LoVo (cell line): Measurements from ENCODE around the gene MACROD1.
"Not testable (repeated sequence)": the region's sequence is repeated elsewhere in the genome, so short reads cannot be mapped to it uniquely, and the experiment has no call there.

Source experiments
- DNase-seq: peaks from one replicate; pipeline ENCODE4 v3.0.0-alpha.2; 2016; ENCODE audit warnings: low spot score

Gene MACROD1

DNA sequence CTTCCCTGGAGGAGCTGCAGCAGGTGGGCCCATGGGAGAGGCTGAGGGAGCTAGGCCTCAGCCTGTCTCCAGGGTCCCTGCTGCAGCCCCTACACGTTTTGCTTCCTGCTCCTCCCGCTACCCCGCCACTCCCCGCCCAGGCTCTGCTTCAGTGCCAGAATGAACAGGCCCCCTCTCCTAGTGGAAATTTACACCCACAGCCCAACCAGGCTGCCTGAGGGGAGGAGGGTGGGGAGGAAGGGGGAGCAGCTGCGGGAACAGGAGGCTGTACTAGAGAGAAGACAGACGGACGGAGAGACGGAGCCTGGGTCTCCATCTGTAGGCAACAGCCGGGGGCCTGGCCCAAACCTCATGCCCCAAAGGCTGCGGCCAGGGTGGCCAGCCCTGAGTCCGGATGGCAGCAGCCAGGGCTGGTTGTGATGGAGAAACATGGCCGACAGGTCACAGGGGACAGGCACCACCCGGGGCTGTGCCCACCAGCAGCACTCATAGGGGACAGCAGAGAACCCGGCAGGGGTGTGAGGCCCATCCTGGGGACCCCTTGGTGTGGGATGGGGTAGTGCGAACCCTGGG lies 109.6 kb downstream of the MACROD1 start:
- no peak for DNase-seq

DNA sequence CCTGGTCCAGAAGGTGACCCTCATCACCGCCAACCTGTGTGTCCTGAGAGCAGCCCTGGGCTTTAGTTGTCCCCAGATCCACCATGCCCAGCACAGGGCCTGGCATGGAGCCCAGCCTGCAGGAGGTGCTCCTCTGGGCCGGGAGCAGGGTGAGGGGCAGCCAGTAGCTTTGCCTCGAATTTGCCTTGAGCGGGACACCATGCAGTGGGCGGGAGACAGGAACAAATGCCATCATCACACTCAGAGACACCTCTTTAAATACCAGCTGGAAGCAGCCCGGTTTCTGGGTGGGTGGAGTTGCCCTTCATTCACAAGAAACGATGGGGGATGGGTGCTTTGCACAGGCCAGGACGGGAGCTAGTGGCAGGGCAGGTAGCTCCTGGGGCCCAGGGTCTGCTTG lies 110.8 kb downstream of the MACROD1 start:
- no peak for DNase-seq

DNA sequence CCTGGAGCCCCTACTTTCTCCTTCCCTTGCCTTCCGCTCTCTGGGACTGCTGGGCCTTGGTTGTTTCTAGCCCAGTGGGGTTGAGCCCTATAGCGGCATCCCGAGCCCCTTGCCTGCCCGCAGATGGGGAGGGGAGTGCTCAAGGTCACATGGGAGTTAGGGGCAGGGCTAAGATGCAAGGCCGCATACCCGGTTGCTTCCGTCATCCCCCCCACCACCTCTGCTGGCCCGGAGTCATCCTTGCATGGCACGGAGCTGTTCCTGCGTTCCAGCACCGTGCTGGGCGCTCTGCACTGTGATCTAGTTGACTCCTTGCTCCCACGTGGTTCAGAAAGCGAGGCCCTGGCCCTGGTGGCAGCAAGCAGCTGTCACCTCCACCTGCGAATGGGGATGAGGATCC lies 112.2 kb downstream of the MACROD1 start:
- no peak for DNase-seq

DNA sequence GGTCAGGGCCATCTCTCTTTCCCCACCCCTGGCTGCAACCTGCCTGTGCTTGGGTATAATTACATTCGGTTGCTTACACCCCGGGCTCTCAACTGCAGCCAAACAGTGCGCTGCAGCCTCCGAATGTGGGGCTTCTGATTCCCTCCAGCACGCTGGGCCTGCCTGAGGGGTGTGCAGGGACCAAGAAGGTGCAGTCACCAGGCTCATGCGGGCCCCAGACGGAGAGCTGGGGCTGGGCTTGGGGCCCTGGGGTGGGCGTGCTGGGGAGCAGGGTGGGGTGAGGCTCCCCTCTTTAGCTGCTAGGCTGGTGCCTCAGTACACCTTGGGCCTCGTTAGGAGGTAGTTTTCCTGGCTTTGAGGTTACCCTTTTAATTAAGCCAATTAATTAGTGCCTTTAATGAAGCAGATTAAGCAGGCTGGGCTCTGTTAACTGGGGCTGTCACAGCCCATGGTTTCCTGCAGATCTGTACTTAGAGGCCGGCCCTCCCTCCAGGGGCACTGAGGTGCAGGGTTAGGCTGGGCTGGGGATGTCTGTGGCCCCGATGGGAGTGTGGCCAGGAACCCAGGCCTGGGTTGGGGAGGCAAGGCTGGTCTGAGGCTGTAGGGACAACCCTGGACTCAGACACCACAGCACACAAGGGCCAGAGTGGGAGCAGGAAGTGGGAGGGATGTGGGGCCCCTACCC lies 112.8 kb downstream of the MACROD1 start:
- no peak for DNase-seq

DNA sequence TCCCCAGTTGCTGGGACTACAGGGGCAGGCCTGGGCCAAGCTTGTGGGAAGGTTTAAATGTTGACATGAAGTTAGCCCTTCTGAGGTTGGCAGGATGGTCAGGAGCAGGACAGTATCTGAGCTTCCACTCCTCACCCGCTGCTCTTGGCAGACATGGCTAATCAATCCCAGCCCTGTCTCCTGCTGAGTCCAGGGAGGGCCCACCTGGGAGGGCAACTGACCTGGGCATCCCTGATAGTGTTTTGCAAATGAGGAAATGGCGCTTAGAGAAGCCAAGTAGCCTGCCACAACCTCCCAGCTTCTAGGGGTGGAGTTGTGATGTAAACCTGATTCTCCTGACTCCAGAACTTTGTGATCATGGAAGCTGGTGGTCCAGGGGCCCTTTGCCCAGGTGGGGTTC lies 113.5 kb downstream of the MACROD1 start:
- no peak for DNase-seq

DNA sequence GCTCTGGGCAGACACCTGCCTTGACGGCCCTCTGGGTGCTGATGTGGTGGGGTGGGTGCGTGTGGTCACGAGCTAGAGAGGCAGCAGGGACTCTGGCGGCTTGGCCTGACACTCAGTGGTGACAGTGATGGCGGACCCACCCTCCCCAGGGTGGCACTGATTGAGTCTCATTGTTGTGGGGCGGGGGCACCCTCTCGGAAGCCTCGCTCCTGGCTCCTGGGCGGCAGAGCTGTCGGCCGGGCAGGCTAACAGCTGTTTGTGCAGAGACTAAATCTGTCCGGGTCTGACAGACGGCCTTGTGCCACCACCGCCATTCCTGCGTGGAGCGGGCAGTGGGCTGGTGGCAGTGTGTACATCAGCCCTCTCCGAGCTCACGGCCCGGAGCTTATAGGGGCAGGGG lies 114.6 kb downstream of the MACROD1 start:
- no peak for DNase-seq

DNA sequence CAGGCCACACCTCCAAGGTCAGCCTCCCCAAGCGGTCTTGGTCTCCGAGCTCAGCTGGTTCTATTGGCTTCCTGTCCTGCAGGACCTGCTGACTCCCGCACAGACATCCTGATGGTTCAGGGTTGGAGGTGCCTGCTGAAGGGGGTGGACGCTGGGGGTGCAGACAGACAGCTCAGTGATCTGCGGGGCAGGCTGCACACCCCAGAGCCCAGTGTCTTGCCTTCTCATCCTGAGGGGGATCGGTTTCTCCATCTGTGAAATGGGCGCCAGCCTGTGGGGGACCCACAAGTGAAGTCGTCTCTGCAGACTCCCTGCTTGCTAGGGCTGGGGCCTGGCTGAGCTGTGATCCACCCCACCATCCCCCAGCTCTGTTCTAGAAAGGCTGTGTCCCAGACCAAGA lies 116.4 kb downstream of the MACROD1 start:
- DNase-seq = no peak

DNA sequence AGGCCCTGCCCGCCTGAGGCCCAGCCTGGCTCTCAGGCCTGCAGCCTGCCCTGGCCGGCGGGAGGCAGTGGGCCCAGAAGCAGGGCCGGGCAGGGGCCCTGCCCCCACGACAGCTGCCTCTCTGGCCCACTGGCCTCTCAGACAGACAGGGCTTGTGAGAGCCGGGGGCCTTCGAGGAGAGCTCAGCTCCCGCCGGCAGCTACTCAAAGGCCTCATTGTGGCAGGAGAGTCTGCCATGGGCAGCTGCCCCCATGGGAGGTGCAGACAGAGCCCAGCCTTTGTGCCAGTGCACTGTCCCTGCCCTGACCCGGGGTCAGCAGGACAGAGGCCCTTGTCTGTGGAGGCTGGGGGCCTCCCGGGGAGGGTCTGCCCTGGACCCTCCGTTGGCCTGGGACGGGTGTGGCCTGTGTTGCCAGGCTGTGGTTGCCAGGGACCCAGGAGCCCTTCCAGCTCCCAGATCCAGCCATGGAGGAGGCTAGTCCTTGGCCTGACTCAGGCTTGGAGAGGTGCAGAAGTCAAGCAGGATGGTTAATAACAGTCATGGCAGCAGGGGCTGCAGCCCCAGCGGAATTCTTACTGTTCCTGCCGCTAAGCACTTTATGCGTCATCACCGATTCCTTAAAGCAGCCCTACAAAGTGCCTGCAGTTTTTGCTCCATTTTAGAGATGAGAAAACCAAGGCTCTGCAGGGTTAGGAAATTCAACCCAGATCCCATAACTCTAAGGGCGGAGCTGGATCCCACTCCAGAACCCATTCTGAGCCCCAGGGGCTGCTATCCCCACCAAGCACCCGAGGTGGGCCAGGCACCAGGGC lies 117.7 kb downstream of the MACROD1 start:
- no peak for DNase-seq

DNA sequence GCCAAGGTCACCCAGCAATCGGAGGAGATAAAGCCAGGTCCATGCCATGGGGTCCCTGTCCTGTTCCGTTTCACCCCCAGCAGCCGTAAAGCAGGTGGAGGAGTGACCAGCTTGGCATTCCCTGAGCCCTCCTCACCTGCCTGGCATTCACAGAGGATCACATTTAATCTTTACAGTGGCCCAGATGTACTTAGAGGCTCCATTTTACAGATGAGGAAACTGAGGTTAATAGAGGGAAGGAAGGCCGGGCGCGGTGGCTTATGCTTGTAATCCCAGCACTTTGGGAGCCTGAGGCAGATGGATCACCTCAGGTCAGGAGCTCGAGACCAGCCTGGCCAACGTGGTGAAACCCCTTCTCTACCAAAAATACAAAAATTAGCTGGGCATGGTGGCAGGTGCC lies 118.5 kb downstream of the MACROD1 start:
- DNase-seq = not testable (repeated sequence)

DNA sequence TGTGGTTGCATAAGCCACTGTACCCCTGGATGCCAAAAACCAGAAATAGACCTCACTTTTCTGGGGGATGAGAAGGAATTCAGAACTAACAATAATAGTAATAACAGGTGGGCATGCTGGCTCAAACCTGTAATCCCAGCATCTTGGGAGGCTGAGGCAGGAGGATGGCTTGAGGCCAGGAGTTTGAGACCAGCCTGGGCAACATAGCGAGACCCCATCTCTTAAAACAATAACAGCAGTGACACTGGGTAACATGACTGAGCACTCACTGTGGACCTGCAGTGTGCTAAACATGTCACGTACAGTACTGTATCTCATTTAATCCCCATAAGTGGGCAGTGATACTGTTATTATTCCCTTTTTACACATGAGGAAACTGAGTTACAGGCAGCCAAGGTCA lies 120.2 kb downstream of the MACROD1 start:
- no peak for DNase-seq

DNA sequence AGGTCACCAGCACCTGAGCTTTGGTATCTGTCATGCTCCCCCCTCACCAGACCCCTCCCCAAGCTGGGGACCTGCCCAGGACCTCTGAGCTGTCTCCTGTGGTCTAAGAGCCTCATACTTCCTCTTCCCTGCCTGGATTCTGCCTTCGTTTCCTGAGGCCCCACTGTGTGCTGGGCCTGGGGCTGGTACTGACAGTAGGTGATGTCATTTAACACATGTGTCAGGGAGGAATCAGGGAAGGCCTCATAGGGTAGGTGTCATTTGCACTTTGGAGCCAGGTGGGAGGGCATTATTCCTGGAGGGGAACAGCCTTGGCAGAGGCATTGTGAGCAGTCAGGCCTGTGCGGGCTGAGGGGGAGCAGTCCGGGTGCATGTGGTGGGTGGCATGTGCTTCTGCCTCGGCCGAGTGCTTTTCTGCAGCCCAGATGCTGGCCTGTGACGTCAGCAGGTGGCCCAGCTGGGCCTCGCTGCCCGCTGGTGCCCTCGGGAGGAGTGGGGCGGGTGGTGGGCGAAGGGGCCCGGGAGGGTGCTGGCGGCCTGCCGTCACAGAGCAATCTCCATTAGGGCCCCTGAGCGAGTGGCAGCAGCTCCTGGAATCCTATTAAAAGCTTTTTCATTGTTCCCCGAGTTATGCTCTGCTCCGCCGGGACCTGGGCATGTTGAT lies 121.1 kb downstream of the MACROD1 start:
- no peak for DNase-seq

DNA sequence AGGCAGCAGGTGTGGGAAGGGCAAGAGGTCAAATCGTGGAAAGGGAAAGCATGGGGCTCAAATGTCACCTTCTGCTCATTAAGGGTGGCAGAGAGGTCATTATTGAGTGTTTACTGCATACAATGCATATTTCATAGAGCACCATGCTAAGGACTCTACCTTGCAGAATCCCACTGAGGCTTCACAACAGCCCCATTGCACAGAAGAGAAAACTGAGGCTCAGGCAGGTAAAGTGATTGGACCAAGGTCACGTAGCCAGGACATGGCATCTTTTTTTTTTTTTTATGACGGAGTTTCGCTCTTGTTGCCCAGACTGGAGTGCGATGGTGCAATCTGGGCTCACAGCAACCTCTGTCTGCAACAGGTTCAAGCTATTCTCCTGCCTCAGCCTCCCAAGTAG lies 122.4 kb downstream of the MACROD1 start:
- DNase-seq = no peak

DNA sequence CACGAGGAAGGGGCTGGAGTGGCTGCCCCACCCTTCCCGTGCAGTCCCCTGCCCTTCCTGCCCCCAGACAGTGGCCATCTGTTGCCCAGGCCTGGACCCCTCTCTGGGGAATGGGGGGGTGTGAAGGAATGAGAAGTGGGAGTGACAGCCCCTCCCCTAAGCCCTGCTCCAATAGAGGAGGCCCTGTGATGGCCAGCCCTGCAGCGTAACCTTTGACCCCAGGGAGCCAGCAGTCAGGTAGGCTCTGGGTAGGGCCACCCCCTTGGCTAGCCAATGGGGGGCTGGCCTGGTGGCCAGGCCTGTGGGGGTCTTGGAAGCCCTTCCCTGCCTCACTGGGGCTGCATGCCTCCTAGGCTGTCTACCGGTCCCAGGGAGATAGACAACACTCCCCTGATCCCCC lies 123.6 kb downstream of the MACROD1 start:
- no peak for DNase-seq

DNA sequence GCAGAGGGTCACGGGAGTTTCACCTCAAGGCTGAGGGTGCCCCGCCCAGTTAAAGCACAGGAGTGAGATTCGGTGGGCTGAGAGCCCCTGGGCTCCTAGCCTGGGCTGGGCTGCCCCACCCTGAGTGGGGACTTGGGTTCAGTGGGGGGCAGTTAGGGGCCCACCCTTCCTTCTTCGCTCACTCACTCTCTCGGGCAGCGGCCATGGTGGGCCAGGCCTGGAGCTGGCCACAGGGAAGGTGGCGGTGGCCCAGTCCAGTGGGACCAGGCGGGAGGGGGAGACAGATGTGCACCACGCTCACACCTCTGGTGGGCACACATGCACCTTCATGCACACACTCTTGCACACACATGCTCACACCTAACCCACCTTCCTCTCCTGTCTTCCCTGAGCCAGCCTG lies 124.1 kb downstream of the MACROD1 start:
- DNase-seq = no peak

DNA sequence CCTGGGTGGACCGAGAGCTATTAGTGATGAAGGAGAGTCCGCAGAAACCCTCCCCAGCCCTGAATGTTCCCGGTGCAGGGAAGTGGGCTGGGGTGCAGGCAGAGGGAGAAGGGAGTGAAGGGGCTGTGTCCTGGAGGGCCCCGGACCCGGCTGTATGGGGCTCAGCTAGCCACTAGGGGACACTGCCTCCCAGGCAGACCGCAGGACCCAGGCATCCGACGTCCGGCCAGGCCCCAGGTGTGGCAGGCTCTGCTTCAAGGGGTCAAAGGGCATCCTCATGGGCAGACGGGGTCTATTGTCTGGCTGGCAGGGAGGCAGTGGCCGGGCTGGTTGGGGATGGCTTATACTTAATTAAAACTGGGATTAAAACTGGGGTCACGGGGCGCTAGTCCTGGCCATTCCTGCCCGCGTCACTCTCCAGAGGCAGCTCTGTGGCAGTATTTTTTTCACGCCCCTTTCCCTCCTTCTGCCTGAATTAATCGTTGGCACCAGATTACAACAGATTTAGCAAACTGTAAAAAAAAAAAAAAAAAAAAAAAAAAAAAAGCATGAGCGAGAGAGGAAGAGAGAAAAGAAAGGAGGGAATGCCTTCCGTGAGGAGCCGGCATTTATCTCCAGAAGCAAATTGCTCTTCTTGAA lies 125.1 kb downstream of the MACROD1 start:
- no peak for DNase-seq

DNA sequence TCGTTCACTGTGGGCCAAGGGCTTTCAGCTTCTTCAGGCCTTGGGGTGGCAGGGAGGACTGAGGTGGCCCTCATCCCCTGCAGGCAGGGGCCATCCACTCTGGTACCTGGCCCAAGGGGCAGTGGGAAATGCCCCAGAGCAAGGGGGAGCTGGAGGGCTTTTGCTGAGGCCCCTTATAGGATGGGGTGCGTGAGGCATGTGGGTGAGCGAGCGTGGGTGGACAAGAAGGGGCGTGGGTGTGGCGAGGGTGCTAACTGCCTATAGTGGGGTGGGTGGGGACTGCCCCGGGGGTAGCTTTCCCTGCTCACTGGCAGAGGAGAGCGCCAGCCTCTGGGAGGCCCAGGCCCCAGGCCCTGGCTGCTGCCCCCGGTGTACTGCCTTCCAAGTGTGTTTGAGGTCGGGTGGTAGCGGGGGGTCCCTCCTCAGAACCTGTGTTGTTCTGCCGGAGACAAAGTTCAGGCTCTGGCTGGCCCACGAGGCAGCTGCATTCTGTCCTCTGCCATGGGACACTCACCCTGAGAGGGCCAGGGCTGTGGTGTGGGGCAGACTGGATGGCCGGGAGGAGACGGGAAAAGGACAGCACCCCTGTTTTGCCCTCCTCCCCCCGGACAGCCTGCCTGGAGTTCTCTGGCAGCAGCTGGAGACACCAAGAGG lies 126.8 kb downstream of the MACROD1 start:
- no peak for DNase-seq

DNA sequence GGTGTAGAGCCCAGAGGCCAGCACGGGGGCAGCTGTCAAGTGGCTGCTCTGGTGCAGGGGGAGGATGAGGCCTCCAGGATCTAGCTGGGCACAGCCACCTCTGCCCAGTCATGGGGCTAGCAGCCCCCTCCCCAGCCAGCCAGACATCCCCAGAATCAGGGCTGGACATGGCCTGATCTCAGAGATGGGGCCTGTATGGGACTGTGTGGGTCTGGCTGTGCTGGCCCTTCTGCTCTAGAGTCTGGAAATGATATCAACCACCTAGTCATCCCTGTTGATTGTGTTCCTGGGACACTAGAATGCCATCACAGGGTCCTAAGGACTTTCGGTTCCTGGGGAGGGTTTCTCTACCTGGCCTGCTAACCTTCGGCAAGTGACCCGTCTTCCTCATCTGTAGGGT lies 127.4 kb downstream of the MACROD1 start:
- DNase-seq = no peak

DNA sequence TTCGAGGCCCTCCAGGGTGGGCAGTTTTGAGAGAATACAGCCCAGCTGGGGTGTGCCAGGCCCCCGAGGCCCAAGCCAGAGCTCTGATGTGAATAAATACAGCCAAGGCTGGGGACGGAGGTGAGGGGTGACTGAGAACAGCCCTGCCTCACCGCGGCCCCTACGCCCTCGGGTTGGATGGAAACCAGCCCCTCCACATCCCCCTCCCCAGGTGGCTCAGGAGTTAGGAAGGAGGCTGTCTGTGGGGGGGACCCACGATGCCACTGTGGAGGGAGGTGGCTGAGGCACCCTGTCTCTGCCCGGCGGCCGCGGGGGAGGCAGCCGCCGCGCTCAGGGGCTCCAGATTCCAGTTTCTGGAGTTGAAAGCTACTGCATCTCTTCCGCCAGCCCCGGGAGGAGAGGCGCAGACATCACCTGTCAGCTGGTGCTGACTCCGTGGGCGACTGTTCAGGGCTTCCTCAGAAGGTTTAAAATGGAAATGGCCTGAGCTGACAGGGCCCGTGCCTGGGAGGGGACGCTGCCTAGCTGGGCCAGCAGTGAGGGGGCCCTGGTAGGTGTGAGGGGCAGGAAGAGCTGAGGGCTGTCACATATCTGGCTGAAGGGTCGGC lies 128.8 kb downstream of the MACROD1 start:
- no peak for DNase-seq

DNA sequence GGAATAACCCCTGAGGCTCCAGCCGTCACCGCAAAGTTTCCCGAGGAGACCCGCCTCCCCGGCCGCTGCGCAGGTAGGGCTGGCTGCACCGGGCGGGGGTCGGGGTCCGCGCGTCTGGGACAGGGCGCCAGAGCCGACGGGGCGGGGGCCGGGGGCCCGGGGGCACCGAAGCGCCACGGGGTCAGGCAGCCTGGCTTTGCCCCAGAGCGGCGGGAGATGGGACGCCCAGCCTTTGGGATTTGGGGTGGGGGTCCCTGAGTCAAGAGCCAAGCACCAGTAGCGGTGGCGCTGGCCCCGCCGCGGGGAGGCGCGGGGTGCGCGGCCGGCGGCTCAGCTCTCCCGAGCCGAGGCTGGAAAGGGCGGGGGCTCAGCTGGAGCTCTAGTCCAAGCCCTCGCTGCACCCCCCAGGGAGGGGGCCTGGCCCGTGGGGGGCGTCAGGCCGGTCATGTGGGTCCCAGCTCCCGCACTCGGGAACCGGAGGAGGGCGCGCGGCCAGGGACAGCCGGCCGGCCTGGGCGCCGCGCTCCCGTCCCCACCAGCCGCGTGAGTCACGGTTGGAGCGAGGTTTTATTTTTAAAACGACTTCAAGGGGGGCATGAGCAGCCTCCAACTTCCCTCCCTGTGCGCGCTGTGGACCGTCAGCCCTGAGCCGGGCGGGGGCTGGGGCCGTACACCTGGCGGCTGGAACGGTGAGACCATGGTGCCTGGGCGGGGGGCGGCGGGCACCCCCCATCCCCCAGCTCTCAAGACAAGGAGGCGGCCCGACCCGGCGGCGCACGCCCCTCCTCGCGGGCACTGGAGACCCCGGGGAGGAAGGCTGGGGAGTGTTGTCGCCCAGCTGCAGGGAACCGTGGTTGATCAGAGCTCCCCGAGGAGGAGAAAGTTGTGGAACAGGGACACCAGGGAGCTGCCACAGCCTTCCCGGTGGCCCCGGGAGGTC lies 129.6 kb downstream of the MACROD1 start:
- DNase-seq = no peak

DNA sequence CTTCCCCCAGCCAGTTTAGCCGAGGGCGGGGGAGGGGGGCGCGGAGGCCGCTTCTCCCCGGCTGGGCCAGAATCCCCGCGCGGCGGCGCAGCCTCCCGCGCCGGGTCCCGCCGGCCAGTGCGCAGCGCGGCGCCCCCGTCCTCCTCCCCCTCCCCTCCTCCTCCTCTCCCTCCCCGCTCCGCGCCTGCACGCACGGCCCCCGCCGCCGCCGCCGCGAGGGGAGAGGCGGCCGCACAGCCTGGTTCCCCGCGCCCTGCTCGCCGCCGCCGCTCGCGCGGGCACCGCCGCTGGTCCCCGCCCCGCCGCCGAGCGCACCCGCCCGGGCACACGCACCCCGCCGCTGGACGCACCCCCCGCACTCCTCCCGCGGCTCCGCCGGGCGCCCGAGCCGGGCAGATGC lies 130.3 kb downstream of the MACROD1 start, which contains the start of gene FLRT1:
Gene FLRT1 (plus strand): TSS at position 356 of the 400 bp plus-strand sequence. CDS start 80,337 bp downstream, outside the sequence.
- no peak for DNase-seq
